ENCODE measurements around the gene RAB21. TPM values are rescaled to one million over a fixed set of nuclear protein-coding genes. Genes with fewer than 3 reads are reported as not detected.
A peak's percentile ranks its signal among the peaks of the same experiment; 100 is the strongest.

Gene RAB21
- total RNA-seq, 1 donor from 2014 or later: 44.0 TPM

- DNase-seq (ENCODE audit: low spot score in 2 of 2, unreplicated experiment in 2 of 2): no peak
- no peak overlapping the region for H3K27ac Mint-ChIP-seq
- no peak for TF ChIP-seq CTCF (IDR thresholded peaks at IDR 0.05; ENCODE audit: unreplicated experiment)
- peaks cover 25% of the 10 kb centered on the region for H3K36me3 Mint-ChIP-seq
- no peak overlapping the region for H3K4me3 Mint-ChIP-seq
- H3K4me1 Mint-ChIP-seq: peaks cover 2% of the 10 kb centered on the region
- H3K27me3 Mint-ChIP-seq (ENCODE audit: low read depth): no peaks in the 10 kb centered on the region
- H3K9me3 Mint-ChIP-seq: no peaks in the 10 kb centered on the region
Observed at GRCh38 chr12:71772735-71773134, 18.1 kb downstream of the RAB21 start.

- peaks cover 4% of the 10 kb centered on the region for H3K4me1 Mint-ChIP-seq
- no peaks in the 10 kb centered on the region for H3K9me3 Mint-ChIP-seq
- no peaks in the 10 kb centered on the region for H3K27me3 Mint-ChIP-seq (ENCODE audit: low read depth)
- H3K36me3 Mint-ChIP-seq: peaks cover 8% of the 10 kb centered on the region
- no peak overlapping the region for H3K27ac Mint-ChIP-seq
- DNase-seq (ENCODE audit: low spot score in 2 of 2, unreplicated experiment in 2 of 2): no peak
- no peak overlapping the region for H3K4me3 Mint-ChIP-seq
- peak; percentile 72 for TF ChIP-seq CTCF (IDR thresholded peaks at IDR 0.05; ENCODE audit: unreplicated experiment)
Observed at GRCh38 chr12:71780237-71780822, 25.7 kb downstream of the RAB21 start.

GRCh38 chr12:71782017-71782416 lies 27.4 kb downstream of the RAB21 start:
- H3K9me3 Mint-ChIP-seq: no peaks in the 10 kb centered on the region
- H3K27ac Mint-ChIP-seq: no peak overlapping the region
- peaks cover 15% of the 10 kb centered on the region for H3K36me3 Mint-ChIP-seq
- H3K4me1 Mint-ChIP-seq: peaks cover 4% of the 10 kb centered on the region
- no peak overlapping the region for H3K4me3 Mint-ChIP-seq
- no peaks in the 10 kb centered on the region for H3K27me3 Mint-ChIP-seq (ENCODE audit: low read depth)
- TF ChIP-seq CTCF (IDR thresholded peaks at IDR 0.05; ENCODE audit: unreplicated experiment): no peak
- no peak for DNase-seq (ENCODE audit: low spot score in 2 of 2, unreplicated experiment in 2 of 2)

GRCh38 chr12:71786829-71787228 lies 32.2 kb downstream of the RAB21 start:
- Mint-ChIP-seq H3K27me3 (ENCODE audit: low read depth) (no peaks in the 10 kb centered on the region), H3K27ac (no peak overlapping the region), H3K36me3 (peaks cover 11% of the 10 kb centered on the region), H3K9me3 (no peaks in the 10 kb centered on the region), H3K4me3 (no peak overlapping the region), H3K4me1 (no peaks in the 10 kb centered on the region)
- TF ChIP-seq CTCF (IDR thresholded peaks at IDR 0.05; ENCODE audit: unreplicated experiment): no peak
- DNase-seq (ENCODE audit: low spot score in 2 of 2, unreplicated experiment in 2 of 2): no peak

GRCh38 chr12:71787580-71787979 lies 32.9 kb downstream of the RAB21 start:
- no peaks in the 10 kb centered on the region for H3K9me3 Mint-ChIP-seq

More at GRCh38 chr12:71787580-71787979, 32.9 kb downstream of the RAB21 start:
- no peak overlapping the region for H3K27ac Mint-ChIP-seq
- H3K36me3 Mint-ChIP-seq: peaks cover 11% of the 10 kb centered on the region
- H3K27me3 Mint-ChIP-seq (ENCODE audit: low read depth): no peaks in the 10 kb centered on the region
- H3K4me3 Mint-ChIP-seq: no peak overlapping the region
- no peak for TF ChIP-seq CTCF (IDR thresholded peaks at IDR 0.05; ENCODE audit: unreplicated experiment)
- H3K4me1 Mint-ChIP-seq: no peaks in the 10 kb centered on the region
- no peak for DNase-seq (ENCODE audit: low spot score in 2 of 2, unreplicated experiment in 2 of 2)
